Measurements from ENCODE around the gene ILKAP.

- TF ChIP-seq, protein P1, sequence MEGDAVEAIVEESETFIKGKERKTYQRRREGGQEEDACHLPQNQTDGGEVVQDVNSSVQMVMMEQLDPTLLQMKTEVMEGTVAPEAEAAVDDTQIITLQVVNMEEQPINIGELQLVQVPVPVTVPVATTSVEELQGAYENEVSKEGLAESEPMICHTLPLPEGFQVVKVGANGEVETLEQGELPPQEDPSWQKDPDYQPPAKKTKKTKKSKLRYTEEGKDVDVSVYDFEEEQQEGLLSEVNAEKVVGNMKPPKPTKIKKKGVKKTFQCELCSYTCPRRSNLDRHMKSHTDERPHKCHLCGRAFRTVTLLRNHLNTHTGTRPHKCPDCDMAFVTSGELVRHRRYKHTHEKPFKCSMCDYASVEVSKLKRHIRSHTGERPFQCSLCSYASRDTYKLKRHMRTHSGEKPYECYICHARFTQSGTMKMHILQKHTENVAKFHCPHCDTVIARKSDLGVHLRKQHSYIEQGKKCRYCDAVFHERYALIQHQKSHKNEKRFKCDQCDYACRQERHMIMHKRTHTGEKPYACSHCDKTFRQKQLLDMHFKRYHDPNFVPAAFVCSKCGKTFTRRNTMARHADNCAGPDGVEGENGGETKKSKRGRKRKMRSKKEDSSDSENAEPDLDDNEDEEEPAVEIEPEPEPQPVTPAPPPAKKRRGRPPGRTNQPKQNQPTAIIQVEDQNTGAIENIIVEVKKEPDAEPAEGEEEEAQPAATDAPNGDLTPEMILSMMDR (IDR thresholded peaks at IDR 0.05; ENCODE audit: low read length), result no peak
- no peak for TF ChIP-seq EZH2 (IDR thresholded peaks at IDR 0.05; ENCODE audit: borderline replicate concordance, low read length)
These were observed 33.1 kb upstream of the ILKAP start for GRCh38 chr2:238236571-238236970.
